Brain microvascular endothelial cell (primary cell): ENCODE results near the gene C16orf90.

Source experiments
- DNase-seq: peaks from one replicate; pipeline ENCODE4 v3.0.0-alpha.2; 2020
- H3K27ac ChIP-seq: fragments of 250-450 bp; sonication (Bioruptor Pico); 2 replicates; pipeline ENCODE4 v1.5.1; 2020; ENCODE audit warnings: mild to moderate bottlenecking, moderate library complexity
- H3K27me3 ChIP-seq: fragments of 250-450 bp; sonication (Bioruptor Pico); replicated peaks from 2 replicates; pipeline ENCODE4 v1.5.1; 2020; ENCODE audit warnings: mild to moderate bottlenecking
- H3K36me3 ChIP-seq: fragments of 250-450 bp; sonication (Bioruptor Pico); replicated peaks from 2 replicates; pipeline ENCODE4 v1.5.1; 2020; ENCODE audit warnings: mild to moderate bottlenecking
- H3K4me3 ChIP-seq: 2 replicates; pipeline ENCODE4 v1.5.1; 2011; ENCODE audit warnings: low read depth, mild to moderate bottlenecking, control low read depth, low read length, moderate library complexity
- in situ Hi-C: cut with HindIII; loops from 2 replicates; pipeline ENCODE4 v1.10.0; 2017; ENCODE audit warnings: low sequenced_read_pairs, low pct_ligation_motif_present
- TF ChIP-seq, protein P1 (sequence below): IDR thresholded peaks from 2 replicates; pipeline ENCODE4 v1.5.1; 2011; ENCODE audit warnings: low read depth, mild to moderate bottlenecking, moderate library complexity, low read length, control low read depth, inconsistent platforms; ENCODE audit errors: missing control alignments

The C16orf90 gene

GRCh38 chr16:3518986-3519348 is 23.7 kb upstream of the C16orf90 start:
- TF ChIP-seq, protein P1, sequence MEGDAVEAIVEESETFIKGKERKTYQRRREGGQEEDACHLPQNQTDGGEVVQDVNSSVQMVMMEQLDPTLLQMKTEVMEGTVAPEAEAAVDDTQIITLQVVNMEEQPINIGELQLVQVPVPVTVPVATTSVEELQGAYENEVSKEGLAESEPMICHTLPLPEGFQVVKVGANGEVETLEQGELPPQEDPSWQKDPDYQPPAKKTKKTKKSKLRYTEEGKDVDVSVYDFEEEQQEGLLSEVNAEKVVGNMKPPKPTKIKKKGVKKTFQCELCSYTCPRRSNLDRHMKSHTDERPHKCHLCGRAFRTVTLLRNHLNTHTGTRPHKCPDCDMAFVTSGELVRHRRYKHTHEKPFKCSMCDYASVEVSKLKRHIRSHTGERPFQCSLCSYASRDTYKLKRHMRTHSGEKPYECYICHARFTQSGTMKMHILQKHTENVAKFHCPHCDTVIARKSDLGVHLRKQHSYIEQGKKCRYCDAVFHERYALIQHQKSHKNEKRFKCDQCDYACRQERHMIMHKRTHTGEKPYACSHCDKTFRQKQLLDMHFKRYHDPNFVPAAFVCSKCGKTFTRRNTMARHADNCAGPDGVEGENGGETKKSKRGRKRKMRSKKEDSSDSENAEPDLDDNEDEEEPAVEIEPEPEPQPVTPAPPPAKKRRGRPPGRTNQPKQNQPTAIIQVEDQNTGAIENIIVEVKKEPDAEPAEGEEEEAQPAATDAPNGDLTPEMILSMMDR = no peak
- no peak for DNase-seq
- peaks cover 15% of the 10 kb centered on the region for H3K36me3 ChIP-seq
- no peak overlapping the region for H3K4me3 ChIP-seq
- no peaks in the 10 kb centered on the region for H3K27me3 ChIP-seq
- in situ Hi-C loops = no loop called here
- no peak overlapping the region for H3K27ac ChIP-seq

- in situ Hi-C loops = no loop called here
- DNase-seq = no peak
- peaks cover 10% of the 10 kb centered on the region for H3K36me3 ChIP-seq
- TF ChIP-seq, protein P1 = no peak
- no peak overlapping the region for H3K27ac ChIP-seq
- H3K4me3 ChIP-seq = no peak overlapping the region
- H3K27me3 ChIP-seq = no peaks in the 10 kb centered on the region
These were observed 23.1 kb upstream of the C16orf90 start for GRCh38 chr16:3518292-3518985.

DNA sequence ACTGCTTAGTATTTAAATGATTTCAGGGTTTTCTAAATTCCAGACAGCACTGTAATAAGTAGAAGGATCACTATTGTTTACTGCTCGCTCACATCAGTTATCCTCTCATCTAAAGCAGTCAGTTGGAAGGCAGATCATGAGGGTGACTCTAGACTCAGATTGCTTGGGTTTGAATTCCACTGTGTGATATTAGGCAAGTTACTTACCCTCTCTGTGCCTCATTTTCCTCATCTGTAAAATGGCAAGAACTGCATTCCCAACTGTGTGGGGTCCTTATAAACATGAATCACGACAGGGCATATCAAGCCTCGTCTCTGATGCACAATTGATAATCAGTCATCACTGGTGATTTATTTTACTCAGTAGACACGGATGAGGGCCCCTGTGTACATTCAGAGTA is 20.6 kb upstream of the C16orf90 start:
- TF ChIP-seq, protein P1 = no peak
- H3K27me3 ChIP-seq = no peaks in the 10 kb centered on the region
- in situ Hi-C loops = no loop called here
- no peak overlapping the region for H3K4me3 ChIP-seq
- H3K36me3 ChIP-seq = peaks cover 22% of the 10 kb centered on the region
- no peak for DNase-seq
- H3K27ac ChIP-seq = no peak overlapping the region

DNA sequence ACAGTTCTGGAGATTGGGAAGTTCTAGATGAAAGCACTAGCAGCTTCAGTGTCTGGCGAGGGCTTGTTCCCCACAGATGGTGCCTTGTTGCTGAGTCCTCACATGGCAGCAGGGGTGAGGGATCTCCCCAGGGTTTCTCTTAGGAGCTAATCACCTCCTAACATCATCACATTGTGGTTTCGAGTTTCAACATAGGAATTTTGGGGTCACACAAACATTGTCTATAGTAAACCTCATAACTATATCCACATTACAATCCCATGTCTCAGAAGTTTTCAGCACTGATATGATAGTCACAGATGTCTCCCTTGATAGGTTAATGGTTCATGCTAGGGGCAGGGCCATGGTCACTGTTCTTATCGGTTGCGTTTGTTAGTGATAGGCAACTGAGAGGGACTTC is 19.3 kb upstream of the C16orf90 start:
- in situ Hi-C loops = no loop called here
- H3K36me3 ChIP-seq = peaks cover 25% of the 10 kb centered on the region

DNA sequence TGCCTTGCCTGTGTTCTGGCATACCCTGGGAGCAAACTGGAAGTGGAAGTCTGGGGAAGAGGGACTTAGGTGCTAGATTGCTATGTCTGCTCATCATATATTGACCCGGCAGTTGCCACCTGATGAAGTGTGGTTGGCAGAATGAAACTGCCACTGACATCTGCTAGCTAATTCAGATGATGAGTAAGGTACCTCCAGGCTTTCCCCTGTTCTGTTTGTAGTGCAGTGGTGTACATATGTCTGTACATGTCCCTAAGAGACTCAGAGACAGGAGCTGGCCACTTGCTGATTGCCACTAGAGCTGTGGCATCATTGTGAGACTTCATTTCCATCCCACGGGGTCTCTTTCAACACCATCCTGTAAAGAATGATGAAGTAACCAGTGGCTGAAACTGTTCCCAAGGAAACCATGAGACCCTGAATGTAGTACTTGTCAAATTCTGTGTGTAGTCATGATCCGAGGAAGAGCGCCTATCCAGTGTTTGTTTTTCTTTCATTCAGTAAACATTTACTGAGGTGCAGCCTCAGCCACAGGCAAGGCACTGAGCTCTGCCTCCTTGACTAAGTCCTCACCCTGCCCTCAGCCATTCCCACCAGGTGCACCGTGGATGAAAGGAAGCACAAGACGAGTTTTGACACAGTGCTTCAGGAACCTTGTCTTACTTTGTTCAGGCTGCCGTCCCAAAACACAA is 18.7 kb upstream of the C16orf90 start:
- DNase-seq = no peak
- Histone ChIP-seq H3K27me3 (no peaks in the 10 kb centered on the region), H3K36me3 (peaks cover 25% of the 10 kb centered on the region), H3K27ac (no peak overlapping the region), H3K4me3 (no peak overlapping the region)
- in situ Hi-C loops = no loop called here
- TF ChIP-seq, protein P1 = no peak

More for the DNA sequence above, 19.3 kb upstream of the C16orf90 start:
- Histone ChIP-seq H3K27ac (no peak overlapping the region), H3K4me3 (no peak overlapping the region), H3K27me3 (no peaks in the 10 kb centered on the region)
- DNase-seq = peak; percentile 74
- TF ChIP-seq, protein P1 = no peak
